GM19099 (cell line): ENCODE results near the gene SPA17.

Experiments used
- POLR2A ChIP-seq: IDR thresholded peaks from 3 replicates; pipeline ENCODE4 v1.6.1; 2011; ENCODE audit warnings: low read depth; ENCODE audit not compliant: insufficient read length; ENCODE audit errors: extremely low read depth

Gene SPA17

GRCh38 chr11:124673333-124674167 lies at the start of gene SPA17, which contains the start of gene SIAE:
TSS of gene SPA17 (plus strand) at chr11:124673904. CDS start at chr11:124675265, 1,361 bp downstream.
TSS of gene SIAE (minus strand) at chr11:124673739. CDS start at chr11:124673708, 31 bp downstream.
- peak; percentile 65 for TF ChIP-seq POLR2A

- no peak for TF ChIP-seq POLR2A
These were observed 48.1 kb upstream of the SPA17 start for GRCh38 chr11:124625504-124626168.

GRCh38 chr11:124627546-124627945 lies 46.2 kb upstream of the SPA17 start:
- TF ChIP-seq POLR2A: no peak

DNA sequence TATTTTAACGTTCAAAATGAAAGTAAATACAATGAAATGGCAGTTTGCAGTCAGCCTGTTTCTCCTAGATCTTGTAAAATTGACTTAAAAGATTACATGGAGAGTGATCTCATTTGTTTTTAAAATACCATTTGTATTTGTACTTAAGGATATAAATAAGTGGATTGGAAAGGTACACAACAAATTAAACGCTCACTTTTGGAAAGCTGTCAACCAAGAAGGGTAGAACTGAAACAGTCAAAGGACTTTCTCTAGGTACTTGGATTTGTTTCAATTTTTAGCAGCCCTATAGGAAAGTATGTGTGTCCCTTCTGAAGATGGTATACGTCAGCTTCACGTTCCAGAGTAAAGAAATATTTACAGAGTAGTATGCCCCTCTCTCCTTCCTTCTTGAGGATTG lies 43.7 kb upstream of the SPA17 start:
- TF ChIP-seq POLR2A: no peak

DNA sequence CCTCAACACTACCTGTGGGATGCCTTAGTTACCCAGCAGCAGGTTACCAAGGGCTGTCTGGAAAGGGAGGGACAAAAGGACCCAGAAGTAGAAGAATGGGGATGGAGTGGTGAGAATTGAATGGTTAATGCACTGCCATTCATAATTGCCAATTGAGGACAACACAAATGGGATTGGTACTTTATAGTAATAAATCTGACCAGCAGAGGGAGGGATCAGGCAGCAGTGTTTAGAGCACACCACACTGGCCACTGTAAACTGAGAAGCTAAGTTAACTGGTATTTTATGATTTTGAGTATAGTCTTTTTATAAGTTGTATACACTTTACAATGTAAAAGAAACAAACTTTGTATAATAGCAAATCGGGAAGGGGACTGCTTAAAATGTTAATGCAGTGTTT lies 40.3 kb upstream of the SPA17 start:
- no peak for TF ChIP-seq POLR2A

GRCh38 chr11:124635932-124636331 lies 37.8 kb upstream of the SPA17 start:
- no peak for TF ChIP-seq POLR2A

GRCh38 chr11:124638500-124638899 lies 35.2 kb upstream of the SPA17 start:
- no peak for TF ChIP-seq POLR2A

DNA sequence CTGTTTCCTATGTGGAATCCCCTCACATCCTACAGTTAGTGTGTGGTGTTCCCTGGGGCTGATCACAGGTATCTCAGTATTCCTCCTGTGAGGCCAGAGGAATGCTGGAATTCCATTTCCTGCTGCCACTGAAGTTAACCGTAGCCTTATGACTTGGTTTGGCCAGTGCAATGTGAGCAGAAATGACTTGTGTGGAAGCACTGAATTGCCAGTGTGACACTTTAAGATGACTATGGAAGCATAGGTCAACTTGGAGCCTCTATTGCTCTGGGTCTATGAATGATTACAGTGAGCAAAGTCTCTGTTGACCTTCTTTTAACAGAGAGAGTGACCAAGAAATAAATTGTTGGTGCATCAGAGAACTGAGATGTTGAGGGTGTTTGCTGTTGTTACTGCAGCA lies 34.5 kb upstream of the SPA17 start:
- no peak for TF ChIP-seq POLR2A

- no peak for TF ChIP-seq POLR2A
These were observed 33.0 kb upstream of the SPA17 start for GRCh38 chr11:124640666-124641065.

- no peak for TF ChIP-seq POLR2A
These were observed 31.1 kb upstream of the SPA17 start for GRCh38 chr11:124642628-124643027.

DNA sequence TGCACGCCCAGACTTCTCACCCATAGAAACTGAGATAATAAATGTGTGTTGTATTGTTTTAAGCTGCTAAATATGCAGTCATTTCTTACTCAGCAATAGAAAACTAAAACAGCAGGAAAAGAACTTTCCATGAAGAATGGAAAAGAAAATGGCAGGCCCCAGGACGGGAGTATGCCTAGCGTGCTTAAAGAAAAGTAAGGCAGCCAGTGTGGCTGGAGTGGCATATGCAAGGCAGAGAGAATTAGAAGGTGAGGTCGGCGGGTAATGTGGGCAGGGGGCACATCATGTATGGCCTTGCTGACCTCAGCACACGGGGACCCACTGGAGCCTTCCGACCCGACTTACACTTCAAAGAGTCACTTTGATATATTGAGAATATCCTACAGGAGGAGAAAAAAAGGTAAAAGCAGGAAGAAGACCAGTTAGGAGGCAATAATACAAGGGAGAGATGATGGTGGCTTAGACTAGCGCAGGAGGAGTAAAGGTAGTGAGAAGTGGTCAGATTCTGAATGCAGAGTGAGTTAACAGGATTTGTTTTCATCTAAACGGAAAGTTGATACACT lies 30.6 kb upstream of the SPA17 start:
- no peak for TF ChIP-seq POLR2A

GRCh38 chr11:124643605-124644425 lies 29.9 kb upstream of the SPA17 start:
- no peak for TF ChIP-seq POLR2A

GRCh38 chr11:124644426-124645280 lies 29.1 kb upstream of the SPA17 start:
- no peak for TF ChIP-seq POLR2A

GRCh38 chr11:124646148-124646547 lies 27.6 kb upstream of the SPA17 start:
- TF ChIP-seq POLR2A: no peak

GRCh38 chr11:124648610-124649009 lies 25.1 kb upstream of the SPA17 start:
- no peak for TF ChIP-seq POLR2A
